ENCODE measurements around the gene NCAM1.

NCAM1 gene

GRCh38 chr11:112997857-112998466, 36.7 kb downstream of the NCAM1 start:
- H3K27ac ChIP-seq (ENCODE audit: low read depth, low read length) = no peak overlapping the region
- H3K36me3 ChIP-seq (ENCODE audit: control insufficient read depth, insufficient read depth, low read length) = no peaks in the 10 kb centered on the region
- H3K9me3 ChIP-seq (ENCODE audit: control insufficient read depth, insufficient read depth, low read depth, low read length) = no peaks in the 10 kb centered on the region
- no peaks in the 10 kb centered on the region for H3K27me3 ChIP-seq (ENCODE audit: control insufficient read depth, insufficient read depth, low read length)
- no peak overlapping the region for H3K9ac ChIP-seq (ENCODE audit: low read length)
- no peaks in the 10 kb centered on the region for H3K4me1 ChIP-seq (ENCODE audit: control insufficient read depth, insufficient read depth, low read length)
- no peak overlapping the region for H3K4me3 ChIP-seq (ENCODE audit: low read depth, low read length)

GRCh38 chr11:112999520-112999919, 38.3 kb downstream of the NCAM1 start:
- Histone ChIP-seq H3K4me3 (ENCODE audit: low read depth, low read length) (no peak overlapping the region), H3K27me3 (ENCODE audit: control insufficient read depth, insufficient read depth, low read length) (no peaks in the 10 kb centered on the region), H3K4me1 (ENCODE audit: control insufficient read depth, insufficient read depth, low read length) (no peaks in the 10 kb centered on the region), H3K36me3 (ENCODE audit: control insufficient read depth, insufficient read depth, low read length) (no peaks in the 10 kb centered on the region), H3K27ac (ENCODE audit: low read depth, low read length) (no peak overlapping the region), H3K9me3 (ENCODE audit: control insufficient read depth, insufficient read depth, low read depth, low read length) (no peaks in the 10 kb centered on the region), H3K9ac (ENCODE audit: low read length) (no peak overlapping the region)

- Histone ChIP-seq H3K36me3 (ENCODE audit: control insufficient read depth, insufficient read depth, low read length) (no peaks in the 10 kb centered on the region), H3K9me3 (ENCODE audit: control insufficient read depth, insufficient read depth, low read depth, low read length) (no peaks in the 10 kb centered on the region), H3K9ac (ENCODE audit: low read length) (no peak overlapping the region), H3K4me1 (ENCODE audit: control insufficient read depth, insufficient read depth, low read length) (no peaks in the 10 kb centered on the region), H3K27me3 (ENCODE audit: control insufficient read depth, insufficient read depth, low read length) (no peaks in the 10 kb centered on the region), H3K4me3 (ENCODE audit: low read depth, low read length) (no peak overlapping the region), H3K27ac (ENCODE audit: low read depth, low read length) (no peak overlapping the region)
Observed at GRCh38 chr11:113001709-113002108, 40.5 kb downstream of the NCAM1 start.

GRCh38 chr11:113006896-113007445, 45.8 kb downstream of the NCAM1 start:
- H3K4me1 ChIP-seq (ENCODE audit: control insufficient read depth, insufficient read depth, low read length) = no peaks in the 10 kb centered on the region
- H3K27me3 ChIP-seq (ENCODE audit: control insufficient read depth, insufficient read depth, low read length) = no peaks in the 10 kb centered on the region
- no peaks in the 10 kb centered on the region for H3K36me3 ChIP-seq (ENCODE audit: control insufficient read depth, insufficient read depth, low read length)
- H3K27ac ChIP-seq (ENCODE audit: low read depth, low read length) = no peak overlapping the region
- H3K9ac ChIP-seq (ENCODE audit: low read length) = no peak overlapping the region
- no peaks in the 10 kb centered on the region for H3K9me3 ChIP-seq (ENCODE audit: control insufficient read depth, insufficient read depth, low read depth, low read length)
- no peak overlapping the region for H3K4me3 ChIP-seq (ENCODE audit: low read depth, low read length)

- Histone ChIP-seq H3K36me3 (ENCODE audit: control insufficient read depth, insufficient read depth, low read length) (no peaks in the 10 kb centered on the region), H3K9ac (ENCODE audit: low read length) (no peak overlapping the region), H3K27me3 (ENCODE audit: control insufficient read depth, insufficient read depth, low read length) (no peaks in the 10 kb centered on the region), H3K9me3 (ENCODE audit: control insufficient read depth, insufficient read depth, low read depth, low read length) (no peaks in the 10 kb centered on the region), H3K27ac (ENCODE audit: low read depth, low read length) (no peak overlapping the region), H3K4me3 (ENCODE audit: low read depth, low read length) (no peak overlapping the region), H3K4me1 (ENCODE audit: control insufficient read depth, insufficient read depth, low read length) (no peaks in the 10 kb centered on the region)
Observed at GRCh38 chr11:113014262-113015097, 53.3 kb downstream of the NCAM1 start.

GRCh38 chr11:113015098-113015455, 53.9 kb downstream of the NCAM1 start:
- Histone ChIP-seq H3K4me1 (ENCODE audit: control insufficient read depth, insufficient read depth, low read length) (no peaks in the 10 kb centered on the region), H3K27ac (ENCODE audit: low read depth, low read length) (no peak overlapping the region), H3K27me3 (ENCODE audit: control insufficient read depth, insufficient read depth, low read length) (no peaks in the 10 kb centered on the region), H3K4me3 (ENCODE audit: low read depth, low read length) (no peak overlapping the region), H3K36me3 (ENCODE audit: control insufficient read depth, insufficient read depth, low read length) (no peaks in the 10 kb centered on the region), H3K9ac (ENCODE audit: low read length) (no peak overlapping the region), H3K9me3 (ENCODE audit: control insufficient read depth, insufficient read depth, low read depth, low read length) (no peaks in the 10 kb centered on the region)

GRCh38 chr11:113016905-113017304, 55.7 kb downstream of the NCAM1 start:
- Histone ChIP-seq H3K4me1 (ENCODE audit: control insufficient read depth, insufficient read depth, low read length) (no peaks in the 10 kb centered on the region), H3K27ac (ENCODE audit: low read depth, low read length) (no peak overlapping the region), H3K27me3 (ENCODE audit: control insufficient read depth, insufficient read depth, low read length) (no peaks in the 10 kb centered on the region), H3K9ac (ENCODE audit: low read length) (no peak overlapping the region), H3K36me3 (ENCODE audit: control insufficient read depth, insufficient read depth, low read length) (no peaks in the 10 kb centered on the region), H3K9me3 (ENCODE audit: control insufficient read depth, insufficient read depth, low read depth, low read length) (no peaks in the 10 kb centered on the region), H3K4me3 (ENCODE audit: low read depth, low read length) (no peak overlapping the region)

GRCh38 chr11:113018913-113019312, 57.7 kb downstream of the NCAM1 start:
- no peak overlapping the region for H3K4me3 ChIP-seq (ENCODE audit: low read depth, low read length)
- H3K27me3 ChIP-seq (ENCODE audit: control insufficient read depth, insufficient read depth, low read length) = no peaks in the 10 kb centered on the region
- H3K9ac ChIP-seq (ENCODE audit: low read length) = no peak overlapping the region
- no peaks in the 10 kb centered on the region for H3K9me3 ChIP-seq (ENCODE audit: control insufficient read depth, insufficient read depth, low read depth, low read length)
- H3K27ac ChIP-seq (ENCODE audit: low read depth, low read length) = no peak overlapping the region
- H3K4me1 ChIP-seq (ENCODE audit: control insufficient read depth, insufficient read depth, low read length) = no peaks in the 10 kb centered on the region
- H3K36me3 ChIP-seq (ENCODE audit: control insufficient read depth, insufficient read depth, low read length) = no peaks in the 10 kb centered on the region

- Histone ChIP-seq H3K27ac (ENCODE audit: low read depth, low read length) (no peak overlapping the region), H3K4me1 (ENCODE audit: control insufficient read depth, insufficient read depth, low read length) (no peaks in the 10 kb centered on the region), H3K36me3 (ENCODE audit: control insufficient read depth, insufficient read depth, low read length) (no peaks in the 10 kb centered on the region), H3K9ac (ENCODE audit: low read length) (no peak overlapping the region), H3K9me3 (ENCODE audit: control insufficient read depth, insufficient read depth, low read depth, low read length) (no peaks in the 10 kb centered on the region), H3K4me3 (ENCODE audit: low read depth, low read length) (no peak overlapping the region), H3K27me3 (ENCODE audit: control insufficient read depth, insufficient read depth, low read length) (no peaks in the 10 kb centered on the region)
Observed at GRCh38 chr11:113019711-113020110, 58.5 kb downstream of the NCAM1 start.

GRCh38 chr11:113021111-113021510, 59.9 kb downstream of the NCAM1 start:
- no peaks in the 10 kb centered on the region for H3K4me1 ChIP-seq (ENCODE audit: control insufficient read depth, insufficient read depth, low read length)
- H3K36me3 ChIP-seq (ENCODE audit: control insufficient read depth, insufficient read depth, low read length) = no peaks in the 10 kb centered on the region
- H3K27ac ChIP-seq (ENCODE audit: low read depth, low read length) = no peak overlapping the region
- H3K4me3 ChIP-seq (ENCODE audit: low read depth, low read length) = no peak overlapping the region
- H3K9me3 ChIP-seq (ENCODE audit: control insufficient read depth, insufficient read depth, low read depth, low read length) = no peaks in the 10 kb centered on the region
- no peak overlapping the region for H3K9ac ChIP-seq (ENCODE audit: low read length)
- H3K27me3 ChIP-seq (ENCODE audit: control insufficient read depth, insufficient read depth, low read length) = no peaks in the 10 kb centered on the region

- H3K9ac ChIP-seq (ENCODE audit: low read length) = no peak overlapping the region
- H3K4me1 ChIP-seq (ENCODE audit: control insufficient read depth, insufficient read depth, low read length) = no peaks in the 10 kb centered on the region
- H3K9me3 ChIP-seq (ENCODE audit: control insufficient read depth, insufficient read depth, low read depth, low read length) = no peaks in the 10 kb centered on the region
- H3K27ac ChIP-seq (ENCODE audit: low read depth, low read length) = no peak overlapping the region
- H3K4me3 ChIP-seq (ENCODE audit: low read depth, low read length) = no peak overlapping the region
- H3K27me3 ChIP-seq (ENCODE audit: control insufficient read depth, insufficient read depth, low read length) = no peaks in the 10 kb centered on the region
- H3K36me3 ChIP-seq (ENCODE audit: control insufficient read depth, insufficient read depth, low read length) = no peaks in the 10 kb centered on the region
Observed at GRCh38 chr11:113022262-113022661, 61.0 kb downstream of the NCAM1 start.
